ENCODE results near the gene THAP4.
"Not testable (repeated sequence)": the region's sequence is repeated elsewhere in the genome, so short reads cannot be mapped to it uniquely, and the experiment has no call there.

The THAP4 gene

GRCh38 chr2:241579281-241579680, 57.7 kb downstream of the THAP4 start:
- DNase-seq: no peak

DNA sequence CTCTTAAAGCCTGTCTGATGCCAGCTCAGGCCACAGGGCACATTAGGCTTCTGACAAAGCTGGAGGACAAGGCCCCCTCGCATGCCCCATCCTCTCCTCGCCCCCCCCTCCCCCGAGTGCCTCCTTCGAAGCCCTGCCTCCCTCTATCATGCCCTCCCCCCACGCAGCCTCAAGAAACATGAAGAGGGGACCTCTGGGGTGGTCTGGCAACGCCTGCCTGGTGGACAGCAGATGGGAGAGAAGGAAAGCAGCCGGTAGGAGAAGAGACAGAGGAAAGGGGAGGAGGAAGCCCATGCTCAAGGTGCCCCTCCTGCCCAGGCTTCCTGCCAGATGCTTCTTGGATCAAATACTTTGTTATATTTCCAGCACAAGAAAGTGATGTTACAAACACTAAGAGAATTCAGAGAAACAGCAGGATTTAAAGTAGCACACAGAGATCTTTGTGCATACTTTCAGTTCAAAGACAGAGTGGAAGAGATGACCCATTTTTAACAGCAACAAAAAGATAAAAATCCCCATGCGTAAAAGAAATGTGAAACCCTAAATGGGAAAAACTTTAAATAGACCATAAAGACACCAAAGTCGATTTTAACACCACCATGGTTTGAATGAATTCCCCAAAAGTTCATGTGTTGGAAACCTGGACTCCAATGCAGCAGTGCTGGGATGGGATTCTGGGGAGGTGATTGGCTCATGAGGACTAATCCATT, 59.4 kb downstream of the THAP4 start:
- no peak for DNase-seq

- no peak for DNase-seq
These were observed 60.7 kb downstream of the THAP4 start for GRCh38 chr2:241576293-241576654.

- DNase-seq: no peak
These were observed 61.2 kb downstream of the THAP4 start for GRCh38 chr2:241575624-241576292.

DNA sequence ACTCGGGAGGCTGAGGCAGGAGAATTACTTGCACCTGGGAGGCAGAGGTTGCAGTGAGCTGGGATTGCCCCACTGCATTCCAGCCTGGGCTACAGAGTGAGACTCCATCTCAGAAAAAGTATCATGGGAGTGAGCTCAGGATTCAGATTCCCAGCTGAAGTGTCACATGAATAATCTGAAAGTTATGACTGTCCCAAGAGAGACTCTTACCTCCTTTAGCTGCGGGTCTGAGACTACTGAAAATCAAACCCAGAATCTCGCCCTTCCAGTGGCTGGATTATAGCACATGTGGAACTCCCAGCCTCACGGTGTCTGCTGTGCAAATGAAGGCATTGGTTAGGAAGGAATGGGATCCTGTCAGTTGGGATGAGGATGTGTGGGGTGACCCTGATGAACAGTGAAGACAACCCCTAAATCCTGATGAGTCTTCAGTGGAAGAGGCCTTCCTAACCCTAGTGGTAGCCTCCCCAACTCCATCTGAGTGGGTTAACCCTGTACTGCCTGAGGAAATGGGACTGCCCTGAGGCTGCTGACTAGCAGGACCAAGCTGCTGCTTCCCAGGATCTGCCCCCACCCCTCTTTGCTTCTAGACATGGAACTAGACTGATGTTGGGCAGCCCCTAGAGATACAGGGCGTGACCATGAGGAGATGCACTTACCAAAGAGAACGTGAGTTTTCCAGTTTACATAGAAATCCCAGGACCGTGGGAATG, 61.9 kb downstream of the THAP4 start:
- no peak for DNase-seq

DNA sequence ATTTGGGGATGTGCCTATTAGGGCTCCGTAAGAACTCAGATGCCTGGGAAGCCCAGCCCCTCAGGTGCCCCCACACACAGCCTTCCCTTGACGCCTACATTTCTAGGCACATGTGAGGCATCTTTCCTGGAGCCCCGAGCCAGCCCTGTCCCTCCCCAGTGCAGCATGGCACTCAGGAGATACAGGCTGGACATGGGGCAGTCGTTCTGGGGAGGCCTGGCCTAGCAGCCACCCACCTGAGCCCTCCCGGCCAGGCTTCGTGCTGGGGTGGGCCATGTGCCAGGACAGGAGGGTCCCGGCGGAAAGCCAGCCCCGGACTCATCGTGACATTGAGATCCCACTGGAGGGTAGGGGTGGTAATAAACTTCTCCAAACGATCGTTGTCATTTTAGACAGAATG, 63.2 kb downstream of the THAP4 start:
- DNase-seq: no peak

DNA sequence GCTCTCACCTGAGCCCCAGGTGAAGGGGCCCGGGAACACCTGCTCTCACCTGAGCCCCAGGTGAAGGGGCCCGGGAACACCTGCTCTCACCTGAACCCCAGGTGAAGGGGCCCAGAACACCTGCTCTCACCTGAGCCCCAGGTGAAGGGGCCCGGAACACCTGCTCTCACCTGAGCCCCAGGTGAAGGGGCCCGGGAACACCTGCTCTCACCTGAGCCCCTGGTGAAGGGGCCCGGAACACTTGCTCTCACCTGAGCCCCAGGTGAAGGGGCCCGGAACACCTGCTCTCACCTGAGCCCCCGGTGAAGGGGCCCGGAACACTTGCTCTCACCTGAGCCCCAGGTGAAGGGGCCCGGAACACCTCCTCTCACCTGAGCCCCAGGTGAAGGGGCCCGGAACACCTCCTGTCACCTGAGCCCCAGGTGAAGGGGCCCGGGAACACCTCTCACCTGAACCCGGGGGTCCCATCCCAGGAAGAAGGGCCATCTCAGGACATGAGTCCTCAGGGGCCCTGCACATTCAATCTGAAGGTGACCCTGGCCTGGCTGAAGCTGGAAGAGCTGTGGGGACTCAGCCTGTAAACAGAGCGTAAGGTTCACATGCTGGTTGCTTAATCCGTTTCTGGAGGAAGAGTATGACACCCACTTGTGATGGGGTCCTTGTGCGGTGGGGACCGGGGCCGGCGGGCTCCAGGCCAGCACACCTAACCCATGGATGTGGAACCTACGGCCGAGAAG, 63.9 kb downstream of the THAP4 start:
- not testable (repeated sequence) for DNase-seq

DNA sequence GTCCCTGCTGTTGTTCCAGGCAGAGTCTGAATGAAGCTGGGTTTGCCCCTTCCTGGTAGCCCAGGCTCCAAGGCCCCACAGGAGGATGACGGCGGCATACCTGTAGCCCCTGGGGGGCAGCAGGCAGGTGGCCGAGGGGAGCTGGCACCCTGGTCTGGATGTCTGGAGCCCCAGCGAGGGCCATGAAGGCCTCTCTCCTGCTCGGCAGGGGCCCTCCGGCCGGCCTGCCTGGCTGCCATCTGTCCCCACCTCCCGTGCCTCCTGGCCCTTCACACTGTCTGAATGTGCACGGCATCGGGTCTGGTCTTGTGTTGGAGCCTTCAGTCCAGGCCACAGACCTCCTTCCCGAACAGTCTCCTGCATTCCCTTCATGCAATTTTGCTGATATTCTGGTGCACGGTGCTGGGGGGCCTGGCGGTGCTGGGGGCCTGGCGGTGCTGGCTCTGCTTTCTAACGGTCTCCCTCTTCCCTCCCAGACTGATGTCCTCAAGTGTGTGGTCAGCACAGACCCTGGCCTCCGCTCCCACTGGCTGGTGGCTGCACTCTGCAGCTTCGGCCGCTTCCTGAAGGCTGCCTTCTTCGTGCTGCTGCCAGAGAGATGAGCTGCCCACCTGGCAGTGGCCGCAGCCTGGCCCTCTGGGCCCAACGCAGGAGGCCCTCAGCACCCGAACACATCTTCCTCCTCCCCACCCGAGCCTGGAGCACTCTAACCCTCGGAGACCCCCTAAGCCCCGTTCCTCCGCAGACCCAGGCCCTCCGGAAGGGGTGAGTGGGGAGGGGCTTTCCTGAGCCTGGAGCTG, 64.9 kb downstream of the THAP4 start:
- DNase-seq: no peak

DNA sequence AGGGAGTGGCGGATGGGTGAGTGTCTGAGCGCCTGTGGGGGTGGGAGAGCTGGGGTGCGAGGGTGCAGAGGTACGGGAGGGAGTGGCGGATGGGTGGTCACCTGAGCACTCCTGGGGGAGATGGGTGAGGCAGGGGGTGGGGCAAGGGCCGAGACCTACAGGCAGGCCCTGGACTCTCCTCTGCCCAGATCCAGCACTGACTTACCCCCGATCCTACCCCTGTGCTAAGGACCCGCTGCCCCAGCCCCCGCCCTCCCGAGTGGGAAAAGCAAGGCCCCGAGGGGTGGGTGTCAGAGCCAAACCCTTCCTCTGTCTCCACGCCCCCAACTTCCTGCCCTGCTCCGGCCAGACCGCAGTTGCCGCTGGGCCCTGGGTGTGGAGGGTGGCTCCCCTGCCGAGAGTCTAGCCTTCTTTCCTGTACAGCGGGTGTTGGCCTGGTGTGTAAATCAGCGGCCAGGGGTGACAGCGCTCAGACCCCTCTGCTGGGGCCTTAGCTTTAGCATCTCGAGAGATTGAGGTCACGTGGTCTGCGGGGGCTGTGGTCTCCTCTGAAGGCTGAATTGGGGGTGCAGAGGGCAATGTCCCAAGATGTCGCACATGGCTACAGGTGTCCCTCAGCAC, 65.9 kb downstream of the THAP4 start:
- DNase-seq: no peak

DNA sequence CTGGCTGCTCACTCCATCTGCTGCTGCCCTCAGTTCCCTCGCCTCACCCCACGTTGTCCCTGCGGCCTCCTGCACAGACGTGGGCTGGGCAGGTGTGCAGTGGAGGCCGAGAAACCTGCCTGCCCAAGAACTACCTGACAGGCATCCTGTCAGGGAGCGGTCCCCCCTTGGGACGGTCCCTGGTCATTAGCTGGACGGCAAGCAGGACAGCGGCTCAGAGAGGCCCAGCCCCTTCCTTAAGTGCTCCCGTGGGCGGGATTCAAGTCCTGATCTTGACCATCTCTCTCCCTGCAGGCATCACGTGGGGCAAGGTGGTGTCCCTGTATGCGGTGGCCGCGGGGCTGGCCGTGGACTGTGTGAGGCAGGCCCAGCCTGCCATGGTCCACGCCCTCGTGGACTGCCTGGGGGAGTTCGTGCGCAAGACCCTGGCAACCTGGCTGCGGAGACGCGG, 67.1 kb downstream of the THAP4 start:
- DNase-seq: no peak

DNA sequence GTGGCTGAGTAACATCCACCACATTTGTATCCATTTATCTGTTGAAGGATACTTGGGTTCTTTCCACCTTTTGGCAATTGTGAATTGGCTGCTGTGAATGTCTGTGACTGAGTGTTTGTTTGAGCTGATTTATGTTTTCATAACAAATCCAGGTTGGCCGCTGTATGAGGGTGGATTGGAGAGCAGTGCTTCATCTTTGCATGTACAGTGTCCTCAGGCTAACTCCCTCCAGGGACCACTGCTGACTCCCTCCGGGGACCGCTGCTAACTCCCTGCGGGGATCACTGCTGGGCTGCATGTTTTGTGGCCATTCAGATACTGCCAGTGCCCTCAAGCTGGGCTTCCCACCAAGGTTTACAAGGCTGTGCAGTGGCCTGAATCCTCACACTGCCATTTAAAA, 68.2 kb downstream of the THAP4 start:
- no peak for DNase-seq

DNA sequence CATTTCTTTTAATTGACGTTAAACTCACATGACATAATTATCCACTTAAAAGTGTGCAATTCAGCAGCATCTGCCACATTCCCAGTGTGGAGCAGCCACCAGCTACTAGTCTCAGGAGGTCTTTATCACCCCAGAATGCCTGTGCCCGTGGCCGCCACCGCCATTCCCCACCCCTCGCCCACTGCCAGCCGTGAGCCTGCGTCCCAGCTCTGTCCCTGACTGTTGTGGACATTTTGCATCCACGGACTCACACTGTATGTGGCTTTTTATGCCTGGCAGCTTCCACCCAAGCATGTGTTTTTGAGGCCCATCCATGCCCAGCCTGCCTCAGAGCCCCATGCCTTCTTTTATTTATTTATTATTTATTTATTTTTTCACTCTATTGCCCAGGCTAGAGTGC, 69.2 kb downstream of the THAP4 start:
- DNase-seq: no peak

- DNase-seq: not testable (repeated sequence)
These were observed 69.7 kb downstream of the THAP4 start for GRCh38 chr2:241567266-241567665.

- no peak for DNase-seq
These were observed 70.5 kb downstream of the THAP4 start for GRCh38 chr2:241566468-241566867.

DNA sequence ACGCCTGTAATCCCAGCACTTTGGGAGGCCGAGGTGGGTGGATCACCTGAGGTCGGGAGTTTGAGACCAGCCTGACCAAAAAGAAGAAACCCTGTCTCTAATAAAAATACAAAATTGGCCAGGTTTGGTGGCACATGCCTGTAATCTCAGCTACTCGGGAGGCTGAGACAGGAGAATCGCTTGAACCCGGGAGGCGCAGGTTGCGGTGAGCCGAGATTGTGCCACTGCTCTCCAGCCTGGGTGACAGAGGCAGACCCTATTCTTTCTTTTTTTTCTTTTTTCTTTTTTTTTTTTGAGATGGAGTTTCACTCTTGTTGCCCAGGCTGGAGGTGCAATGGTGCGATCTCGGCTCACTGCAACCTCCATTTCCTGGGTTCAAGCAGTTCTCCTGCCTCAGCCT, 70.9 kb downstream of the THAP4 start:
- DNase-seq: not testable (repeated sequence)

DNA sequence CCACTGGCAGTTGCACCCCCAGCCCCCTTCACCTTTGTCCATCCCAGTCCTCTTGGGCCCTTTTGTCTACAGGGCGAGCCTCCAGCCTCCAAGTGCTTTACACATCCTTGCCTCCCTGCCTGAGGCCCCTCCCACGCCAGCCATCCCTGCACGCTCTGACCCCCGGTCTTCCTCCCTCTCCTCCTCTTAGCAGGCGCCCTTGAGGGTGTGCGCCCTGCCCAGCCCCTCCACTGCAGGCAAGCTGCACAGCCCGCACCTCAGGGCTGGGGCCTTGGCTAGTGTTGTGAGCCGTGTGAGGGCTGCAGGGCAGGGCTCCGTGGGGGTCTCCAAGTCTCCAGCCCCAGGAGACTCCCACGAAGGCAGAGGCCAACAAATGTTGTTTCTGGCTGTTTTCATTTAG, 71.5 kb downstream of the THAP4 start:
- no peak for DNase-seq

GRCh38 chr2:241564596-241565410, 72.2 kb downstream of the THAP4 start:
- DNase-seq: no peak

DNA sequence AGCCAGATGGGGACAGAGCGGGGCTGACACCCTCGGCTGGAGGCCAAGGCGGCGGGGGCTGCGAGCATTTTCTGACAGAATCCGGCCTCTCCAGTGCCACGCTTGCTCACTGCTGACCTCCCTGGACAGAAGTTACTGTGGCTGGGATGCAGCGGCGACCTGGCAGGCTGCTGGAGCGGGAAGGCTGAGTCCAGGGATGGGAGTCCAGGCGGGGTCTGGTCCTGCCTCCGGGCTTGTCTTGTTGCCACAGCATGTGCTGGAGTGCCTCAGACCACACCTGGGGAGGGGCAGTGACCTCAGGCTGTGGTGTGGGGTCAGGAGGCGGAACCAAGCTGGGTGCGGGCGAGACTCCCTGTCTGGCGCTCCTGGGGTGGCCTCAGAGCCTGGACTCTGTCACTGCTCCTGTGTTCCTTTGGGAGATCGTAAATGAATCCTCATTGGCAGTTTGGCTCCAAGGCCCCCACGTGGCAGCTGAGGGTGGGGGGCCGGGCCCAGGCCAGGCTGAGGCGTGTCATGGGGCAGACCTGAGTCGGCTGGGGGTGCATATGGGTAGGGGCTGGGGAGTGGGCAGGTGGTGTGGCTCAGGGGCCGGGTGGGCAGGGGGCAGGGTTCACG, 72.9 kb downstream of the THAP4 start:
- no peak for DNase-seq

DNA sequence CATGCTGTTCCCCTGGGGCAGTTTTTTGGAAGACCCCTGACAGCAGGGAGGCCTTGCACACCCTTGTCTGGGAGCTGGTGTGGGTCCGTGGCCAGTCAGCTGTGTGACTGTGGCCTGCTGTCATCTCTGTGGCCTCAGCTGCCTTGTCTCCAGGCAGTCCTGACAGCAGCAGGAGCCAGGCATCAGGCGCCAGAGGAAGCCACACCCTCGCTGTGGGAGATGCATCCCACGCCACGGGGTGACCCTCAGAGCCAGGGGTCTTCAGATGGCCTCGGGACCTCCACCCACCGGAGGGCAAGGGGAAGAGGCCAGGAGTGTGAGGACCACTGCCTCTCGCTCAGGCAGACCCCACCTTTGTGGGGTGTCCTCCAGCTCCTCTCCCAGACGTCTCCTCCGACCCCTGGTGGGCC, 73.4 kb downstream of the THAP4 start:
- no peak for DNase-seq

GRCh38 chr2:241563031-241563507, 73.9 kb downstream of the THAP4 start:
- DNase-seq: no peak
